A549 (cell line): ENCODE results near the gene TBC1D24. TPM values are rescaled to one million over a fixed set of nuclear protein-coding genes. Genes with fewer than 3 reads are reported as not detected.

Experiments
- ATAC-seq, 2 experiments: fragments of 200-7000 bp in 1 of 2; fragments of >200 bp in 1 of 2; cut with Nextera tagmentation in 1 of 2; cut with Tn5 transposase in 1 of 2; 3 replicates each; pipeline versions ENCODE4 v1.8.0 to v1.9.1; 2018 to 2020; ENCODE audit warnings: mild to moderate bottlenecking in 1 of 2, moderate library complexity in 1 of 2
- CTCF ChIA-PET: fragments of 300-600 bp; sonication (Branson Sonifier 250); formaldehyde crosslinking; extraction: SDS; loops from one replicate; lab custom pipeline; 2021; ENCODE audit warnings: antibody characterized with exemption, inconsistent platforms; lab: Yijun Ruan, JAX
- POLR2A ChIA-PET: fragments of 350-600 bp; formaldehyde crosslinking; extraction: SDS; loops from one replicate; lab custom pipeline; 2021; ENCODE audit warnings: antibody characterized with exemption, inconsistent platforms; lab: Yijun Ruan, JAX
- DNase-seq, 2 experiments: peaks; one replicate each; pipeline versions ENCODE4 v3.0.0 to v3.0.0-alpha.2; 2011 to 2016; ENCODE audit warnings: low read depth in 1 of 2, low spot score in 1 of 2
- FAIRE-seq: peaks from 2 replicates; lab custom pipeline; 2011; peaks lifted over from hg19 to GRCh38; lab: Jason Lieb, UNC
- H3K27ac ChIP-seq, 2 experiments: fragments of >200 bp; sonication (Bioruptor Twin); formaldehyde crosslinking; 3 replicates each; pipeline ENCODE4 v1.5.1; 2016 to 2017
- H3K4me1 ChIP-seq: fragments of >200 bp; sonication (Bioruptor Twin); formaldehyde crosslinking; 3 replicates; pipeline ENCODE4 v1.6.1; 2016
- H3K4me2 ChIP-seq: fragments of >200 bp; sonication (Bioruptor Twin); formaldehyde crosslinking; 3 replicates; pipeline ENCODE4 v1.6.1; 2016
- H3K4me3 ChIP-seq: fragments of >200 bp; sonication (Bioruptor Twin); formaldehyde crosslinking; 3 replicates; pipeline ENCODE4 v1.5.1; 2016
- H3K9me3 ChIP-seq: fragments of >200 bp; sonication (Bioruptor Twin); formaldehyde crosslinking; 3 replicates; pipeline ENCODE4 v1.6.1; 2016
- EP300 ChIP-seq, 2 experiments: fragments of >200 bp; sonication (Bioruptor Twin); formaldehyde crosslinking; IDR thresholded peaks; 2 replicates in 1 of 2; 3 replicates in 1 of 2; pipeline ENCODE4 v1.6.1; 2016 to 2017
- ESRRA ChIP-seq: fragments of 150-350 bp; IDR thresholded peaks from 2 replicates; pipeline ENCODE4 v1.6.1; 2014; ENCODE audit warnings: mild to moderate bottlenecking, low read length, borderline replicate concordance
- FOXS1 ChIP-seq: fragments of 250-450 bp; sonication (Bioruptor Pico); IDR thresholded peaks from 2 replicates; pipeline ENCODE4 v1.5.0; 2020; ENCODE audit warnings: mild to moderate bottlenecking, moderate library complexity
- MAFK ChIP-seq: fragments of 450-650 bp; IDR thresholded peaks from 2 replicates; pipeline ENCODE4 v1.6.1; 2014; ENCODE audit not compliant: partially characterized antibody
- PHF8 ChIP-seq: fragments of 200-600 bp; sonication (generic); IDR thresholded peaks from 2 replicates; pipeline ENCODE4 v1.6.1; 2016; ENCODE audit warnings: low read depth, mild to moderate bottlenecking, antibody characterized with exemption, moderate library complexity, borderline replicate concordance
- POLR2A ChIP-seq: IDR thresholded peaks from 2 replicates; pipeline ENCODE4 v1.6.1; 2012; ENCODE audit warnings: mild to moderate bottlenecking, low read length
- REST ChIP-seq: fragments of 200-600 bp; sonication (generic); IDR thresholded peaks from 2 replicates; pipeline ENCODE4 v1.6.1; 2016; ENCODE audit warnings: antibody characterized with exemption, mild to moderate bottlenecking, moderate library complexity
- RNF2 ChIP-seq: fragments of 200-600 bp; sonication (generic); IDR thresholded peaks from 2 replicates; pipeline ENCODE4 v1.6.1; 2016; ENCODE audit warnings: low read depth, mild to moderate bottlenecking, antibody characterized with exemption, moderate library complexity, borderline replicate concordance
- SREBF2 ChIP-seq: fragments of 450-650 bp; IDR thresholded peaks from 2 replicates; pipeline ENCODE4 v1.6.1; 2014; ENCODE audit warnings: mild to moderate bottlenecking, moderate library complexity
- TFCP2L1 ChIP-seq: fragments of 250-450 bp; sonication (Bioruptor Pico); IDR thresholded peaks from 2 replicates; pipeline ENCODE4 v1.5.0; 2021; ENCODE audit warnings: mild to moderate bottlenecking
- TP53 ChIP-seq: fragments of 250-450 bp; sonication (Bioruptor Pico); IDR thresholded peaks from 2 replicates; pipeline ENCODE4 v1.5.0; 2021; ENCODE audit warnings: mild to moderate bottlenecking, moderate library complexity
- WGBS: methylation state at CpG from one replicate; pipeline ENCODE4 v1.1.6; 2017; ENCODE audit errors: missing lambda C conversion rate; 5-methylcytosine and 5-hydroxymethylcytosine counted together
- polyA plus RNA-seq, 4 experiments: library from polyadenylated mRNA; depleted of rRNA in 3 of 4; stranded (reverse); fragments of >200 nt; fragmentation: RNase III in 1 of 4; extraction: RNeasy Plus Mini Kit Qiagen cat#74134 plus additional on column Dnase treatment in 1 of 4; gene quantifications; 2 replicates in 3 of 4; 3 replicates in 1 of 4; pipeline ENCODE4 v1.2.3, GENCODE V29; 2011 to 2017
- TF ChIP-seq, protein P1 (sequence below): fragments of 250-450 bp; sonication (Bioruptor Pico); IDR thresholded peaks from 2 replicates; pipeline ENCODE4 v1.5.0; 2021; ENCODE audit warnings: mild to moderate bottlenecking, moderate library complexity, borderline replicate concordance
- TF ChIP-seq, protein P2 (sequence below): fragments of 250-450 bp; sonication (Bioruptor Pico); IDR thresholded peaks from 2 replicates; pipeline ENCODE4 v1.5.0; 2020; ENCODE audit warnings: low read depth, mild to moderate bottlenecking, moderate library complexity

TBC1D24 gene
- polyA plus RNA-seq, 2 of the 4 experiments (the other 2 are of a cell fraction), result 4.2 to 7.3 TPM

- 90% methylated on average over 22 of the region's 26 CpGs for WGBS
- CTCF ChIA-PET, result interaction anchor here (0.6 to 6.4 kb wide), 4 partner anchors 11 to 303 kb away, joined by 3 to 98 read pairs (median 4); partner anchors contain the start of gene ABCA3
- H3K4me3 ChIP-seq, result no peak overlapping the region
Measured at GRCh38 chr16:2497695-2498484, 23.0 kb downstream of the TBC1D24 start.

GRCh38 chr16:2498531-2499253 lies 23.8 kb downstream of the TBC1D24 start:
- no peak for FAIRE-seq
- peaks cover 28% of the 10 kb centered on the region for H3K4me1 ChIP-seq
- DNase-seq, result no peak
- TF ChIP-seq PHF8 (no peak), SREBF2 (no peak)
- TF ChIP-seq, protein P1, sequence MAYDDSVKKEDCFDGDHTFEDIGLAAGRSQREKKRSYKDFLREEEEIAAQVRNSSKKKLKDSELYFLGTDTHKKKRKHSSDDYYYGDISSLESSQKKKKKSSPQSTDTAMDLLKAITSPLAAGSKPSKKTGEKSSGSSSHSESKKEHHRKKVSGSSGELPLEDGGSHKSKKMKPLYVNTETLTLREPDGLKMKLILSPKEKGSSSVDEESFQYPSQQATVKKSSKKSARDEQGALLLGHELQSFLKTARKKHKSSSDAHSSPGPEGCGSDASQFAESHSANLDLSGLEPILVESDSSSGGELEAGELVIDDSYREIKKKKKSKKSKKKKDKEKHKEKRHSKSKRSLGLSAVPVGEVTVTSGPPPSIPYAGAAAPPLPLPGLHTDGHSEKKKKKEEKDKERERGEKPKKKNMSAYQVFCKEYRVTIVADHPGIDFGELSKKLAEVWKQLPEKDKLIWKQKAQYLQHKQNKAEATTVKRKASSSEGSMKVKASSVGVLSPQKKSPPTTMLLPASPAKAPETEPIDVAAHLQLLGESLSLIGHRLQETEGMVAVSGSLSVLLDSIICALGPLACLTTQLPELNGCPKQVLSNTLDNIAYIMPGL (CRISPR knock-in tag), result no peak
- TF ChIP-seq, all 56 proteins: peak for 0
- Histone ChIP-seq H3K4me2 (no peak overlapping the region), H3K27ac (no peak overlapping the region), H3K4me3 (no peak overlapping the region), H3K9me3 (no peaks in the 10 kb centered on the region)
- POLR2A ChIA-PET, result no interaction called here
- WGBS, result 91% methylated on average over 11 of the region's 15 CpGs
- CTCF ChIA-PET, result interaction anchor here (0.6 to 6.4 kb wide), 5 partner anchors 12 to 304 kb away, joined by 3 to 98 read pairs (median 3); partner anchors contain the start of gene ABCA3
- ATAC-seq, result no peak

More at GRCh38 chr16:2497695-2498484, 23.0 kb downstream of the TBC1D24 start:
- Histone ChIP-seq H3K9me3 (no peaks in the 10 kb centered on the region), H3K4me2 (peak overlapping the region; percentile 35; the same call in 2 of the 3 replicates), H3K27ac (peak overlapping the region; percentile 20 to 55; a peak in 2 of 6 replicates), H3K4me1 (peaks cover 22% of the 10 kb centered on the region)
- TF ChIP-seq FOXS1 (CRISPR knock-in tag), result no peak
- TF ChIP-seq, protein P2, sequence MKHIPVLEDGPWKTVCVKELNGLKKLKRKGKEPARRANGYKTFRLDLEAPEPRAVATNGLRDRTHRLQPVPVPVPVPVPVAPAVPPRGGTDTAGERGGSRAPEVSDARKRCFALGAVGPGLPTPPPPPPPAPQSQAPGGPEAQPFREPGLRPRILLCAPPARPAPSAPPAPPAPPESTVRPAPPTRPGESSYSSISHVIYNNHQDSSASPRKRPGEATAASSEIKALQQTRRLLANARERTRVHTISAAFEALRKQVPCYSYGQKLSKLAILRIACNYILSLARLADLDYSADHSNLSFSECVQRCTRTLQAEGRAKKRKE (CRISPR knock-in tag), result no peak
- TF ChIP-seq ESRRA, result no peak
- no peak for TF ChIP-seq EP300 (IDR thresholded peaks at IDR 0.05)
- TF ChIP-seq TFCP2L1, result no peak
- no peak for TF ChIP-seq RNF2
- TF ChIP-seq REST, result no peak
- TF ChIP-seq POLR2A, result no peak
- TF ChIP-seq MAFK, result no peak
- no peak for TF ChIP-seq TP53 (CRISPR knock-in tag)
- FAIRE-seq (no peak), DNase-seq (no peak), ATAC-seq (no peak)
- POLR2A ChIA-PET, result no interaction called here
